Measurements from ENCODE around the gene TCN2. TPM values are rescaled to one million over a fixed set of nuclear protein-coding genes. Genes with fewer than 3 reads are reported as not detected.

The TCN2 gene
- total RNA-seq, 1 donor from 2014 or later = 33.9 TPM

GRCh38 chr22:30640361-30640760 lies 33.4 kb downstream of the TCN2 start:
- Mint-ChIP-seq H3K4me3 (no peak overlapping the region), H3K9me3 (no peaks in the 10 kb centered on the region), H3K27ac (no peak overlapping the region), H3K4me1 (peaks cover 24% of the 10 kb centered on the region), H3K36me3 (peaks cover 5% of the 10 kb centered on the region), H3K27me3 (ENCODE audit: insufficient read depth, low read depth) (peaks cover 8% of the 10 kb centered on the region)
- Histone ChIP-seq H3K4me1 (no peaks in the 10 kb centered on the region), H3K27ac (no peak overlapping the region), H3F3A (ENCODE audit: low read depth) (peaks cover 6% of the 10 kb centered on the region), H3K4me3 (no peak overlapping the region), H2AFZ (replicated peaks) (no peak overlapping the region), H3K36me3 (no peaks in the 10 kb centered on the region), H3K79me2 (ENCODE audit: low read depth) (no peaks in the 10 kb centered on the region), H4K20me1 (ENCODE audit: low read depth) (no peaks in the 10 kb centered on the region), H3K4me2 (no peak overlapping the region), H3K9me3 (ENCODE audit: low read depth) (no peaks in the 10 kb centered on the region), H3K27me3 (peaks cover 8% of the 10 kb centered on the region), H3K9ac (no peak overlapping the region)
- TF ChIP-seq EZH2 (IDR thresholded peaks at IDR 0.05) = no peak
- no peak for TF ChIP-seq CTCF (IDR thresholded peaks at IDR 0.05)
- no peak for TF ChIP-seq EZH2phosphoT487 (IDR thresholded peaks at IDR 0.05)
- DNase-seq (ENCODE audit: low spot score) = no peak

GRCh38 chr22:30640839-30641430 lies 34.0 kb downstream of the TCN2 start:
- peaks cover 23% of the 10 kb centered on the region for H3K4me1 Mint-ChIP-seq
- Histone ChIP-seq H3K36me3 (no peaks in the 10 kb centered on the region), H2AFZ (replicated peaks) (no peak overlapping the region), H4K20me1 (ENCODE audit: low read depth) (no peaks in the 10 kb centered on the region), H3K4me2 (no peak overlapping the region), H3K27ac (no peak overlapping the region), H3K79me2 (ENCODE audit: low read depth) (no peaks in the 10 kb centered on the region), H3K9me3 (ENCODE audit: low read depth) (no peaks in the 10 kb centered on the region), H3F3A (ENCODE audit: low read depth) (peaks cover 3% of the 10 kb centered on the region), H3K4me3 (no peak overlapping the region), H3K27me3 (peaks cover 8% of the 10 kb centered on the region), H3K4me1 (no peaks in the 10 kb centered on the region), H3K9ac (no peak overlapping the region)
- H3K4me3 Mint-ChIP-seq = no peak overlapping the region
- H3K27ac Mint-ChIP-seq = no peak overlapping the region
- H3K36me3 Mint-ChIP-seq = peaks cover 5% of the 10 kb centered on the region
- H3K27me3 Mint-ChIP-seq (ENCODE audit: insufficient read depth, low read depth) = peaks cover 8% of the 10 kb centered on the region
- no peak for TF ChIP-seq CTCF (IDR thresholded peaks at IDR 0.05)
- TF ChIP-seq EZH2phosphoT487 (IDR thresholded peaks at IDR 0.05) = no peak
- TF ChIP-seq EZH2 (IDR thresholded peaks at IDR 0.05) = no peak
- DNase-seq (ENCODE audit: low spot score) = no peak
- no peaks in the 10 kb centered on the region for H3K9me3 Mint-ChIP-seq

- Mint-ChIP-seq H3K4me1 (peaks cover 12% of the 10 kb centered on the region), H3K4me3 (no peak overlapping the region), H3K27me3 (ENCODE audit: insufficient read depth, low read depth) (peaks cover 9% of the 10 kb centered on the region), H3K9me3 (peaks cover 2% of the 10 kb centered on the region), H3K36me3 (peaks cover 2% of the 10 kb centered on the region), H3K27ac (no peak overlapping the region)
- H3F3A ChIP-seq (ENCODE audit: low read depth) = no peaks in the 10 kb centered on the region
- DNase-seq (ENCODE audit: low spot score) = no peak
- no peaks in the 10 kb centered on the region for H3K36me3 ChIP-seq
- H3K27me3 ChIP-seq = no peaks in the 10 kb centered on the region
- no peak overlapping the region for H3K27ac ChIP-seq
- no peak overlapping the region for H2AFZ ChIP-seq (replicated peaks)
- H3K9me3 ChIP-seq (ENCODE audit: low read depth) = no peaks in the 10 kb centered on the region
- no peaks in the 10 kb centered on the region for H3K79me2 ChIP-seq (ENCODE audit: low read depth)
- no peak overlapping the region for H3K9ac ChIP-seq
- no peaks in the 10 kb centered on the region for H3K4me1 ChIP-seq
- no peaks in the 10 kb centered on the region for H4K20me1 ChIP-seq (ENCODE audit: low read depth)
- H3K4me3 ChIP-seq = no peak overlapping the region
- H3K4me2 ChIP-seq = no peak overlapping the region
- TF ChIP-seq CTCF (IDR thresholded peaks at IDR 0.05) (no peak), EZH2phosphoT487 (IDR thresholded peaks at IDR 0.05) (no peak), EZH2 (IDR thresholded peaks at IDR 0.05) (no peak)
Observed at GRCh38 chr22:30643055-30643875, 36.3 kb downstream of the TCN2 start.

Data from neural progenitor cell (in vitro differentiated cells).